WTC11 (cell line): ENCODE measurements around the gene NEU2. TPM values are rescaled to one million over a fixed set of nuclear protein-coding genes. Genes with fewer than 3 reads are reported as not detected.

ENCODE experiments used
- ATAC-seq: fragments of 200-7000 bp; cut with Tn5 transposase; 2 replicates; pipeline ENCODE4 v1.10.0; 2021; ENCODE audit warnings: mild to moderate bottlenecking, moderate library complexity
- CTCF ChIA-PET: fragments of 300-600 bp; sonication (Branson Sonifier 250); formaldehyde crosslinking; loops from one replicate; lab custom pipeline; 2021; ENCODE audit warnings: antibody characterized with exemption; lab: Charles Lee
- POLR2A ChIA-PET: fragments of 350-600 bp; sonication (Branson Sonifier 250); formaldehyde crosslinking; loops from one replicate; lab custom pipeline; 2021; ENCODE audit warnings: antibody characterized with exemption; lab: Charles Lee
- DNase-seq: peaks from one replicate; pipeline ENCODE4 v3.0.0; 2021; ENCODE audit warnings: low spot score
- H3K27ac Mint-ChIP-seq: 2 replicates; pipeline ENCODE4 v1.8.0; 2021; ENCODE audit warnings: mixed read lengths
- H3K27me3 Mint-ChIP-seq: 2 replicates; pipeline ENCODE4 v1.8.0; 2021; ENCODE audit warnings: low read depth, mild to moderate bottlenecking, moderate library complexity, mixed read lengths
- H3K36me3 Mint-ChIP-seq: 2 replicates; pipeline ENCODE4 v1.8.0; 2021; ENCODE audit warnings: mixed read lengths
- H3K4me1 Mint-ChIP-seq: 2 replicates; pipeline ENCODE4 v1.8.0; 2022; ENCODE audit warnings: mixed read lengths
- H3K4me3 Mint-ChIP-seq: 2 replicates; pipeline ENCODE4 v1.8.0; 2021; ENCODE audit warnings: mild to moderate bottlenecking, moderate library complexity, mixed read lengths
- H3K9me3 Mint-ChIP-seq: 2 replicates; pipeline ENCODE4 v1.8.0; 2021; ENCODE audit warnings: mixed read lengths
- AR ChIP-seq: fragments of 250-450 bp; sonication (Bioruptor Pico); IDR thresholded peaks from 2 replicates; pipeline ENCODE4 v1.9.0; 2021; ENCODE audit warnings: mild to moderate bottlenecking
- CBFB ChIP-seq: sonication (generic); formaldehyde crosslinking; IDR thresholded peaks from 2 replicates; pipeline ENCODE4 v1.8.1; 2022; ENCODE audit warnings: mild to moderate bottlenecking, low read depth, missing genetic modification reagents
- ELF4 ChIP-seq: sonication (generic); formaldehyde crosslinking; IDR thresholded peaks from 2 replicates; pipeline ENCODE4 v1.8.1; 2022; ENCODE audit warnings: low read depth, mild to moderate bottlenecking, moderate library complexity, missing genetic modification reagents
- ERG ChIP-seq: fragments of 250-450 bp; sonication (Bioruptor Pico); IDR thresholded peaks from 2 replicates; pipeline ENCODE4 v1.8.0; 2021; ENCODE audit warnings: mild to moderate bottlenecking
- IRF2 ChIP-seq: sonication (generic); formaldehyde crosslinking; IDR thresholded peaks from 2 replicates; pipeline ENCODE4 v1.8.0; 2022; ENCODE audit warnings: low read depth, missing genetic modification reagents, borderline replicate concordance
- NFE2L1 ChIP-seq: sonication (generic); formaldehyde crosslinking; IDR thresholded peaks from 2 replicates; pipeline ENCODE4 v1.8.1; 2023; ENCODE audit warnings: missing genetic modification reagents
- NR1H2 ChIP-seq: sonication (generic); formaldehyde crosslinking; IDR thresholded peaks from 2 replicates; pipeline ENCODE4 v1.9.0; 2021; ENCODE audit warnings: mild to moderate bottlenecking, moderate library complexity, missing genetic modification reagents
- PRRX2 ChIP-seq: fragments of 250-450 bp; sonication (Bioruptor Pico); IDR thresholded peaks from 2 replicates; pipeline ENCODE4 v1.8.0; 2021; ENCODE audit warnings: mild to moderate bottlenecking
- RORB ChIP-seq: fragments of 250-450 bp; sonication (Bioruptor Pico); IDR thresholded peaks from 2 replicates; pipeline ENCODE4 v1.9.0; 2021; ENCODE audit warnings: mild to moderate bottlenecking
- SMAD3 ChIP-seq: sonication (generic); formaldehyde crosslinking; IDR thresholded peaks from 2 replicates; pipeline ENCODE4 v1.8.0; 2022; ENCODE audit warnings: missing genetic modification reagents, mild to moderate bottlenecking, borderline replicate concordance
- TP53 ChIP-seq: sonication (generic); formaldehyde crosslinking; IDR thresholded peaks from 2 replicates; pipeline ENCODE4 v1.8.1; 2023; ENCODE audit warnings: mild to moderate bottlenecking, missing genetic modification reagents
- ZBTB43 ChIP-seq: sonication (generic); formaldehyde crosslinking; IDR thresholded peaks from 2 replicates; pipeline ENCODE4 v1.8.1; 2023; ENCODE audit warnings: mild to moderate bottlenecking, missing genetic modification reagents
- ZNF317 ChIP-seq: sonication (generic); formaldehyde crosslinking; IDR thresholded peaks from 2 replicates; pipeline ENCODE4 v1.8.1; 2023; ENCODE audit warnings: low read depth, mild to moderate bottlenecking, moderate library complexity, missing genetic modification reagents, borderline replicate concordance
- ZNF416 ChIP-seq: fragments of 250-450 bp; sonication (Bioruptor Pico); IDR thresholded peaks from 2 replicates; pipeline ENCODE4 v1.9.0; 2021; ENCODE audit warnings: mild to moderate bottlenecking, inconsistent platforms
- total RNA-seq: library from RNA; stranded (reverse); gene quantifications from 3 replicates; pipeline ENCODE4 v1.2.3, GENCODE V29; 2021
- TF ChIP-seq, protein P1 (sequence below): fragments of 250-450 bp; sonication (Bioruptor Pico); IDR thresholded peaks from 2 replicates; pipeline ENCODE4 v1.9.0; 2021; ENCODE audit warnings: mild to moderate bottlenecking, borderline replicate concordance
- TF ChIP-seq, protein P2 (sequence below): sonication (generic); formaldehyde crosslinking; IDR thresholded peaks from 2 replicates; pipeline ENCODE4 v1.8.1; 2023; ENCODE audit warnings: mild to moderate bottlenecking, missing genetic modification reagents, moderate library complexity
- TF ChIP-seq, protein P3 (sequence below): sonication (generic); formaldehyde crosslinking; IDR thresholded peaks from 2 replicates; pipeline ENCODE4 v1.8.1; 2022; ENCODE audit warnings: low read depth, mild to moderate bottlenecking, moderate library complexity, missing genetic modification reagents, borderline replicate concordance
- TF ChIP-seq, protein P4 (sequence below): sonication (generic); formaldehyde crosslinking; conservative IDR thresholded peaks from 2 replicates; pipeline ENCODE4 v1.8.1; 2022; ENCODE audit warnings: mild to moderate bottlenecking, missing genetic modification reagents

NEU2 gene
- total RNA-seq, 1 experiment from 2014 or later, result not detected

- CTCF ChIA-PET, result no interaction called here
- Mint-ChIP-seq H3K27ac (no peak overlapping the region), H3K27me3 (no peaks in the 10 kb centered on the region), H3K9me3 (no peaks in the 10 kb centered on the region), H3K36me3 (no peaks in the 10 kb centered on the region), H3K4me3 (no peak overlapping the region), H3K4me1 (0 out of 2 replicates have a peak, but pooled peaks cover 8% of the 10 kb centered on the region)
- TF ChIP-seq SMAD3, result no peak
- TF ChIP-seq TP53, result no peak
- no peak for TF ChIP-seq ZNF317 (CRISPR knock-in tag)
- peak; percentile 72; the same call in 1 of the 2 replicates for TF ChIP-seq NFE2L1 (CRISPR knock-in tag)
- TF ChIP-seq, protein P1, sequence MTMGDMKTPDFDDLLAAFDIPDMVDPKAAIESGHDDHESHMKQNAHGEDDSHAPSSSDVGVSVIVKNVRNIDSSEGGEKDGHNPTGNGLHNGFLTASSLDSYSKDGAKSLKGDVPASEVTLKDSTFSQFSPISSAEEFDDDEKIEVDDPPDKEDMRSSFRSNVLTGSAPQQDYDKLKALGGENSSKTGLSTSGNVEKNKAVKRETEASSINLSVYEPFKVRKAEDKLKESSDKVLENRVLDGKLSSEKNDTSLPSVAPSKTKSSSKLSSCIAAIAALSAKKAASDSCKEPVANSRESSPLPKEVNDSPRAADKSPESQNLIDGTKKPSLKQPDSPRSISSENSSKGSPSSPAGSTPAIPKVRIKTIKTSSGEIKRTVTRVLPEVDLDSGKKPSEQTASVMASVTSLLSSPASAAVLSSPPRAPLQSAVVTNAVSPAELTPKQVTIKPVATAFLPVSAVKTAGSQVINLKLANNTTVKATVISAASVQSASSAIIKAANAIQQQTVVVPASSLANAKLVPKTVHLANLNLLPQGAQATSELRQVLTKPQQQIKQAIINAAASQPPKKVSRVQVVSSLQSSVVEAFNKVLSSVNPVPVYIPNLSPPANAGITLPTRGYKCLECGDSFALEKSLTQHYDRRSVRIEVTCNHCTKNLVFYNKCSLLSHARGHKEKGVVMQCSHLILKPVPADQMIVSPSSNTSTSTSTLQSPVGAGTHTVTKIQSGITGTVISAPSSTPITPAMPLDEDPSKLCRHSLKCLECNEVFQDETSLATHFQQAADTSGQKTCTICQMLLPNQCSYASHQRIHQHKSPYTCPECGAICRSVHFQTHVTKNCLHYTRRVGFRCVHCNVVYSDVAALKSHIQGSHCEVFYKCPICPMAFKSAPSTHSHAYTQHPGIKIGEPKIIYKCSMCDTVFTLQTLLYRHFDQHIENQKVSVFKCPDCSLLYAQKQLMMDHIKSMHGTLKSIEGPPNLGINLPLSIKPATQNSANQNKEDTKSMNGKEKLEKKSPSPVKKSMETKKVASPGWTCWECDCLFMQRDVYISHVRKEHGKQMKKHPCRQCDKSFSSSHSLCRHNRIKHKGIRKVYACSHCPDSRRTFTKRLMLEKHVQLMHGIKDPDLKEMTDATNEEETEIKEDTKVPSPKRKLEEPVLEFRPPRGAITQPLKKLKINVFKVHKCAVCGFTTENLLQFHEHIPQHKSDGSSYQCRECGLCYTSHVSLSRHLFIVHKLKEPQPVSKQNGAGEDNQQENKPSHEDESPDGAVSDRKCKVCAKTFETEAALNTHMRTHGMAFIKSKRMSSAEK, result no peak
- no peak for DNase-seq
- ATAC-seq, result no peak
- POLR2A ChIA-PET, result no interaction called here
These were observed 3.1 kb downstream of the NEU2 start for GRCh38 chr2:233035426-233036161.

DNA sequence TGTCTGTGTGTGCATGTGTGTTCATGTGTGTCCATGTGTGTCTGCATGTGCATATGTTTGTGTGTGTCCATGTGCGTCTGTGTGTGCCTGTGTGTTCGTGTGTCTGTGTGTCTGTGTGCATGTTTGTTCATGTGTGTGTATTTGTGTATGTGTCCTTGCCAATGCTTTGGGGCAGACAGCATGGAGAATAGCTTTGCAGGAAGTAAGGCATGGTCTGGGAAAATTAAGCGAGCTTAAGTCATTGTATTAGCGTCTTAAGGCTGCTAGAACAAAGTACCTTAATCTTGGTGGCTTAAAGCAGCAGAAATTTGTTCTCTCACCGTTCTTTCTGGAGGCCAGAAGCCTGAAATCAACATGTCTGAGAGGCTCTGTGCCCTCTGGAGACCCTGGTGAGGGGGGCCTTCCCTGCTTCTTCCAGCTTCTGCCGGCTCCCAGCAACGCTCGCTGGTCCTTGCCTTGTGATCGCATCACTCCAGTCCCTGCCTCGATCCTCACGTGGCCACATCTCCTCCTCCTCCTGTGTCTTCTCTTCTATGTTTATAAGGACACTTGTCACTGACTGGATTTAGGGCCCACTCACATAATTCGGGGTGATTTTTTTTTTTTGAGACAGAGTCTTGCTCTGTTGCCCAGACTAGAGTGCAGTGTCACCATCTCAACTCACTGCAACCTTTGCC, 3.8 kb downstream of the NEU2 start:
- no peak for DNase-seq

DNA sequence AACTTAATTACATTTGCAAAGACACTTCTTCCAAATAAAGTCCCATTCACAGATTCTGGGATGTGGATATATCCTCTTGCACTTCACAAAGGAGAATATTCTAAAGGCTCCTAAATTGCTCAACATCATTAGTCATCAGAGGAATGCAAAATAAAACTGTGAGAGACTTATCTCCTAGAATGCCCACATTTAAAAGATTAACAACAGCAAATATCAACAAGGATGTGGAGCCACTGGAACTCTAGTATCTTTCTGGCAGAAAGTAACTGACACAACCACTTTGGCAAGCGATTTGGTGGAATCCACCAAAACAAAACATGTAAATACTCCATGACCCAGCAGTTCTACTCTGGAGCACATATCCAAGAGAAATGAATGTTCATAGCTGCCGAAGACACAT, 4.6 kb downstream of the NEU2 start:
- ATAC-seq (no peak), DNase-seq (no peak)
- Mint-ChIP-seq H3K9me3 (no peaks in the 10 kb centered on the region), H3K27ac (no peak overlapping the region), H3K36me3 (no peaks in the 10 kb centered on the region), H3K4me1 (0 out of 2 replicates have a peak, but pooled peaks cover 5% of the 10 kb centered on the region), H3K27me3 (no peaks in the 10 kb centered on the region), H3K4me3 (no peak overlapping the region)
- ChIA-PET POLR2A (no interaction called here), CTCF (no interaction called here)
- TF ChIP-seq, protein P2, sequence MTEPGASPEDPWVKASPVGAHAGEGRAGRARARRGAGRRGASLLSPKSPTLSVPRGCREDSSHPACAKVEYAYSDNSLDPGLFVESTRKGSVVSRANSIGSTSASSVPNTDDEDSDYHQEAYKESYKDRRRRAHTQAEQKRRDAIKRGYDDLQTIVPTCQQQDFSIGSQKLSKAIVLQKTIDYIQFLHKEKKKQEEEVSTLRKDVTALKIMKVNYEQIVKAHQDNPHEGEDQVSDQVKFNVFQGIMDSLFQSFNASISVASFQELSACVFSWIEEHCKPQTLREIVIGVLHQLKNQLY (CRISPR knock-in tag), result no peak
- TF ChIP-seq, protein P3, sequence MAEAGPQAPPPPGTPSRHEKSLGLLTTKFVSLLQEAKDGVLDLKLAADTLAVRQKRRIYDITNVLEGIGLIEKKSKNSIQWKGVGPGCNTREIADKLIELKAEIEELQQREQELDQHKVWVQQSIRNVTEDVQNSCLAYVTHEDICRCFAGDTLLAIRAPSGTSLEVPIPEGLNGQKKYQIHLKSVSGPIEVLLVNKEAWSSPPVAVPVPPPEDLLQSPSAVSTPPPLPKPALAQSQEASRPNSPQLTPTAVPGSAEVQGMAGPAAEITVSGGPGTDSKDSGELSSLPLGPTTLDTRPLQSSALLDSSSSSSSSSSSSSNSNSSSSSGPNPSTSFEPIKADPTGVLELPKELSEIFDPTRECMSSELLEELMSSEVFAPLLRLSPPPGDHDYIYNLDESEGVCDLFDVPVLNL (CRISPR knock-in tag), result no peak
- TF ChIP-seq AR (CRISPR knock-in tag), result no peak

More for the DNA sequence above, 3.8 kb downstream of the NEU2 start:
- Mint-ChIP-seq H3K4me1 (0 out of 2 replicates have a peak, but pooled peaks cover 6% of the 10 kb centered on the region), H3K4me3 (no peak overlapping the region), H3K9me3 (no peaks in the 10 kb centered on the region), H3K36me3 (no peaks in the 10 kb centered on the region), H3K27ac (no peak overlapping the region), H3K27me3 (no peaks in the 10 kb centered on the region)
- POLR2A ChIA-PET, result no interaction called here
- CTCF ChIA-PET, result no interaction called here
- no peak for TF ChIP-seq RORB
- no peak for TF ChIP-seq ERG (CRISPR knock-in tag)
- TF ChIP-seq IRF2 (CRISPR knock-in tag), result no peak
- TF ChIP-seq NR1H2 (CRISPR knock-in tag), result no peak
- no peak for TF ChIP-seq ELF4 (CRISPR knock-in tag)
- TF ChIP-seq PRRX2 (CRISPR knock-in tag), result no peak
- no peak for TF ChIP-seq ZBTB43 (CRISPR knock-in tag)
- no peak for TF ChIP-seq CBFB (CRISPR knock-in tag)
- TF ChIP-seq, protein P4, sequence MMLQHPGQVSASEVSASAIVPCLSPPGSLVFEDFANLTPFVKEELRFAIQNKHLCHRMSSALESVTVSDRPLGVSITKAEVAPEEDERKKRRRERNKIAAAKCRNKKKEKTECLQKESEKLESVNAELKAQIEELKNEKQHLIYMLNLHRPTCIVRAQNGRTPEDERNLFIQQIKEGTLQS (CRISPR knock-in tag), result no peak
- TF ChIP-seq ZNF416 (CRISPR knock-in tag), result no peak
- no peak for ATAC-seq
